ENCODE data around the gene KRTAP16-1.

Gene KRTAP16-1

DNA sequence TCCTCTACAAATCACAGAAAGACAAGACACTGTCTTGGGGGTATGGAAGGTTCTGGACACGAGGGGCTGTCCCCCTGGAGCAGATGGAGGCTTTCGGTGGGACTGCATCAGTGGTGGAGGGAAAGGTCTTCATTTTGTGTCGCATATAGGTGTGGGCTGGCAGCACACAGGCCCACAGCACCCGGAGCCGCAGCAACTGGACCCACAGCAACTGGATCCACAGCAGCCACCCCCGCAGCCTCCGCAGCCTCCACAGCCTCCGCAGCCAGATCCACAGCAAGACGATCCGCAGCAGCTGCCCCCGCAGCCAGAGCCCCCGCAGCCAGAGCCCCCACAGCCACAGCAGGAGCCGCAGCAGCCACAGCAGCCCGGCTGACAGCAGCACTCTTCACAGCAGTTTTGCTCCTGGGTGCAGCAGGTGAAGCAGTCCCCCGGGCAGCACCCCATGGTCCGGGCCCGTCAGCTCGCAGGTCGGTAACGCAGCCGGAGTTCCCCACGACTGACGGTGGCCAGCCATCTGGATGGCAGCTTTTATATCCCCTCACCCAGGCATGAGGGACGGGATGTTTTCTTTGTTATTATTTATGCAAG lies 6.2 kb upstream of the KRTAP16-1 start, which contains the start of gene KRTAP17-1:
TSS of gene KRTAP17-1 (minus strand) at position 507 of the 591 bp plus-strand sequence. CDS start at position 447, 60 bp downstream.
- DNase-seq (ENCODE audit: low read depth): no peak
- TF ChIP-seq, protein P1, sequence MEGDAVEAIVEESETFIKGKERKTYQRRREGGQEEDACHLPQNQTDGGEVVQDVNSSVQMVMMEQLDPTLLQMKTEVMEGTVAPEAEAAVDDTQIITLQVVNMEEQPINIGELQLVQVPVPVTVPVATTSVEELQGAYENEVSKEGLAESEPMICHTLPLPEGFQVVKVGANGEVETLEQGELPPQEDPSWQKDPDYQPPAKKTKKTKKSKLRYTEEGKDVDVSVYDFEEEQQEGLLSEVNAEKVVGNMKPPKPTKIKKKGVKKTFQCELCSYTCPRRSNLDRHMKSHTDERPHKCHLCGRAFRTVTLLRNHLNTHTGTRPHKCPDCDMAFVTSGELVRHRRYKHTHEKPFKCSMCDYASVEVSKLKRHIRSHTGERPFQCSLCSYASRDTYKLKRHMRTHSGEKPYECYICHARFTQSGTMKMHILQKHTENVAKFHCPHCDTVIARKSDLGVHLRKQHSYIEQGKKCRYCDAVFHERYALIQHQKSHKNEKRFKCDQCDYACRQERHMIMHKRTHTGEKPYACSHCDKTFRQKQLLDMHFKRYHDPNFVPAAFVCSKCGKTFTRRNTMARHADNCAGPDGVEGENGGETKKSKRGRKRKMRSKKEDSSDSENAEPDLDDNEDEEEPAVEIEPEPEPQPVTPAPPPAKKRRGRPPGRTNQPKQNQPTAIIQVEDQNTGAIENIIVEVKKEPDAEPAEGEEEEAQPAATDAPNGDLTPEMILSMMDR (IDR thresholded peaks at IDR 0.05; ENCODE audit: low read depth, low read length, missing control alignments): no peak
- in situ Hi-C loops (cut with HindIII; ENCODE audit: low sequenced_read_pairs): no loop called here
- H3K4me3 ChIP-seq (ENCODE audit: low read depth, low read length): no peak within 1 kb of the TSS

- TF ChIP-seq, protein P1 (IDR thresholded peaks at IDR 0.05; ENCODE audit: low read depth, low read length, missing control alignments): no peak
- in situ Hi-C loops (cut with HindIII; ENCODE audit: low sequenced_read_pairs): no loop called here
- no peak for DNase-seq (ENCODE audit: low read depth)
These were observed 2.0 kb upstream of the KRTAP16-1 start for GRCh38 chr17:41311111-41311510.

DNA sequence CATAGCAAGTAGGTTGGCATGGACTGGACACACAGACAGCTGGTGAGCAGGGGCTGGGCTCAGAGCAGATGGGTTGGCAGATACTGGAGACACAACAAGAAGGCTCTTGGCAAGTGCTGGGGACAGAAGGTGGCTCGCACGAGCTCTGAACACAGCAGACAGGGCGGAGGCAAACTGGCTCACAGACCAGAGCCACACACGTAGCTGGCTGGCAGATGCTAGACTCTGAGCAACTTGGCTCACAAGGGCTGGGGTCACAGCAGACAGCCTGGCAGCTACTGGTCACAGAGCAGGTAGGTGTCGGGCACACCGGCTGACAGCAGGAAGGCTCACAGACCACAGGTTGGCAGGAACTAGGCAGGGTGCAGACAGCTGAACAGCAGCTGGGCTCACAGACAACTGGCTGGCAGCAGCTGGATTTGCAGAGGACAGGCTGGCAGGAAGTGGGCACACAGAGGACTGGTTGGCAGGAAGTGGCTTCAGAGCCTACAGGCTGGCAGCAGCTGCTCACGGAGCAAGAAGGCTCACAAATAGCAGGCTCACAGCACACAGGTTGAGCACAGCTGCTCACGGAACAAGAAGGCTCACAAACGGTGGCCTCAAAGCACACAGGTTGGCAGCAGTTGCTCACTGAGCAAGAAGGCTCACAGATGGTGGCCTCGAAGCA lies 725 bp downstream of the KRTAP16-1 start:
- DNase-seq (ENCODE audit: low read depth): no peak
- no peak overlapping the region for H3K4me3 ChIP-seq (ENCODE audit: low read depth, low read length)
- in situ Hi-C loops (cut with HindIII; ENCODE audit: low sequenced_read_pairs): no loop called here
- TF ChIP-seq, protein P1 (IDR thresholded peaks at IDR 0.05; ENCODE audit: low read depth, low read length, missing control alignments): no peak

More at GRCh38 chr17:41311111-41311510, 2.0 kb upstream of the KRTAP16-1 start:
- H3K4me3 ChIP-seq (ENCODE audit: low read depth, low read length): no peak overlapping the region

DNA sequence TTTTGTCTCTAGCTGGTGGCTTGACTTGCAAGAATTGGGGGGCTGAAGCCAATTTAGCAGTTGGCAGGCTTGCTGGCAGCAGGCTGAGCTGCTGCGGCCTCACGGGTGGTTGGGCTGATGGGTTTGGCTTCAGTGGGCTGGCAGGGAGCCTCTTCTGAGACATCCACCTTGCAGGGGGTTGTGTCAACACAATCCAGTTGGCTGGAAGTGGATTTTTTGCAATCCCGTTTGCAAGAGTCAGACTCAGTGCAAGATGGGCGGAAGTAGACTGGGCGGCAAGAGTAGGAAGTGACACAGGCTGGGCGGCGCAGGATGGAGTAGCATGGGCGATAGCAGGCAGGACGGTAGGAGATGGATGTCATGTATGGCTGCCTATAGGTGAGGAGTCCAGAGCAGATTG lies 1.5 kb downstream of the KRTAP16-1 start:
- in situ Hi-C loops (cut with HindIII; ENCODE audit: low sequenced_read_pairs): no loop called here
- H3K4me3 ChIP-seq (ENCODE audit: low read depth, low read length): peak overlapping the region; percentile 1
- peak; percentile 50 for DNase-seq (ENCODE audit: low read depth)
- TF ChIP-seq, protein P1 (IDR thresholded peaks at IDR 0.05; ENCODE audit: low read depth, low read length, missing control alignments): no peak

GRCh38 chr17:41304091-41304490 lies 5.0 kb downstream of the KRTAP16-1 start:
- no peak overlapping the region for H3K4me3 ChIP-seq (ENCODE audit: low read depth, low read length)
- in situ Hi-C loops (cut with HindIII; ENCODE audit: low sequenced_read_pairs): no loop called here
- no peak for DNase-seq (ENCODE audit: low read depth)
- TF ChIP-seq, protein P1 (IDR thresholded peaks at IDR 0.05; ENCODE audit: low read depth, low read length, missing control alignments): no peak

DNA sequence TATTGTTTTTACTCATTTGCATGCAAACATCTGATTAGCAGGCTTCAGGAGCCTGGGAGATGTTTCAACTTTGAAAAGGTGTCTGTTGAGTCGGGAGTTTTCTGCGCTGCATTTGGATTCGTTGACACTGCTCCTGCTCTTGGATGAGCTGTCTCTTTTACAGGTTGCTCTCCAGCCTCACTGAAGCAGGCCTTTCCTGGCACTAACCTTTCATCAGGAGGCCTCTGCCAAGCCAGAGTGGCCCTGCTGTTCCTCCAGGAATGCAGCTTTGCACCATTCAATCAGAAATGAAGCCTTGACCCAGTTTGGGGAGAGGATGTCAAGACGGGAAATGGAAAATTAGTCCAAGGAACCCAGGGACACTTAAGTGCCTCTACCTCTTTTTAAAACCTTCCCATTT lies 6.1 kb downstream of the KRTAP16-1 start:
- TF ChIP-seq, protein P1 (IDR thresholded peaks at IDR 0.05; ENCODE audit: low read depth, low read length, missing control alignments): no peak
- in situ Hi-C loops (cut with HindIII; ENCODE audit: low sequenced_read_pairs): no loop called here
- DNase-seq (ENCODE audit: low read depth): no peak
- H3K4me3 ChIP-seq (ENCODE audit: low read depth, low read length): no peak overlapping the region
